ENCODE results near the gene SRSF11. TPM values are rescaled to one million over a fixed set of nuclear protein-coding genes. Genes with fewer than 3 reads are reported as not detected.
"Not testable (repeated sequence)": the region's sequence is repeated elsewhere in the genome, so short reads cannot be mapped to it uniquely, and the experiment has no call there.

The SRSF11 gene
- polyA plus RNA-seq (2011; rRNA removed) (208 and 229 TPM in 2 replicates), polyA minus RNA-seq (2011; rRNA and poly(A)+ RNA removed) (120 and 158 TPM in 2 replicates)

- Histone ChIP-seq H3K36me3 (ENCODE audit: control insufficient read depth, insufficient read depth, low read length) (peaks cover 3% of the 10 kb centered on the region; the same call in 1 of the 2 replicates), H3K27me3 (ENCODE audit: control insufficient read depth, insufficient read depth, low read length) (no peaks in the 10 kb centered on the region), H3K4me3 (ENCODE audit: low read depth, low read length) (peak within 1 kb of the TSS; percentile 54)
- POLR2A ChIA-PET = interaction anchor here (0.6 kb wide), 1 partner anchor 12 kb away, joined by 5 read pairs; no protein-coding TSS in a partner anchor
- CTCF ChIA-PET = interaction anchor here (0.6 to 1.3 kb wide), 3 partner anchors 10 to 93 kb away, joined by 3 to 5 read pairs (median 3); no protein-coding TSS in a partner anchor
- DNase-seq (ENCODE audit: low read depth) = peak; percentile 38
- 0 out of 2 replicates have a peak, but pooled peaks have one; percentile 8 for TF ChIP-seq CTCF (IDR thresholded peaks at IDR 0.05; ENCODE audit: insufficient read depth, low read depth, low read length)
Observed at GRCh38 chr1:70221238-70222121, at the start of gene SRSF11. Gene SRSF11 (plus strand): TSS chr1:70221380. CDS start chr1:70221637, 257 bp downstream.

GRCh38 chr1:70171512-70171911 lies 49.7 kb upstream of the SRSF11 start:
- ChIA-PET POLR2A (no interaction called here), CTCF (no interaction called here)
- DNase-seq (ENCODE audit: low read depth) = no peak
- no peak overlapping the region for H3K4me3 ChIP-seq (ENCODE audit: low read depth, low read length)
- no peaks in the 10 kb centered on the region for H3K27me3 ChIP-seq (ENCODE audit: control insufficient read depth, insufficient read depth, low read length)
- no peaks in the 10 kb centered on the region for H3K36me3 ChIP-seq (ENCODE audit: control insufficient read depth, insufficient read depth, low read length)
- no peak for TF ChIP-seq CTCF (IDR thresholded peaks at IDR 0.05; ENCODE audit: insufficient read depth, low read depth, low read length)

GRCh38 chr1:70185181-70185580 lies 36.0 kb upstream of the SRSF11 start:
- H3K4me3 ChIP-seq (ENCODE audit: low read depth, low read length); POLR2A ChIA-PET; H3K36me3 ChIP-seq (ENCODE audit: control insufficient read depth, insufficient read depth, low read length); H3K27me3 ChIP-seq (ENCODE audit: control insufficient read depth, insufficient read depth, low read length); CTCF ChIA-PET; DNase-seq (ENCODE audit: low read depth): not testable (repeated sequence)

- ChIA-PET CTCF (no interaction called here), POLR2A (no interaction called here)
- Histone ChIP-seq H3K36me3 (ENCODE audit: control insufficient read depth, insufficient read depth, low read length) (0 out of 2 replicates have a peak, but pooled peaks cover under 1% of the 10 kb centered on the region), H3K4me3 (ENCODE audit: low read depth, low read length) (no peak overlapping the region), H3K27me3 (ENCODE audit: control insufficient read depth, insufficient read depth, low read length) (no peaks in the 10 kb centered on the region)
- TF ChIP-seq CTCF (IDR thresholded peaks at IDR 0.05; ENCODE audit: insufficient read depth, low read depth, low read length) = no peak
- no peak for DNase-seq (ENCODE audit: low read depth)
Observed at GRCh38 chr1:70188522-70188921, 32.7 kb upstream of the SRSF11 start.

- no peak for TF ChIP-seq CTCF (IDR thresholded peaks at IDR 0.05; ENCODE audit: insufficient read depth, low read depth, low read length)
- CTCF ChIA-PET = interaction anchor here (0.6 kb wide), 1 partner anchor 159 kb away, joined by 4 read pairs; no protein-coding TSS in a partner anchor
- POLR2A ChIA-PET = no interaction called here
- Histone ChIP-seq H3K4me3 (ENCODE audit: low read depth, low read length) (no peak overlapping the region), H3K27me3 (ENCODE audit: control insufficient read depth, insufficient read depth, low read length) (no peaks in the 10 kb centered on the region), H3K36me3 (ENCODE audit: control insufficient read depth, insufficient read depth, low read length) (no peaks in the 10 kb centered on the region)
- DNase-seq (ENCODE audit: low read depth) = no peak
Observed at GRCh38 chr1:70190180-70190579, 31.0 kb upstream of the SRSF11 start.

- H3K4me3 ChIP-seq (ENCODE audit: low read depth, low read length); H3K36me3 ChIP-seq (ENCODE audit: control insufficient read depth, insufficient read depth, low read length); POLR2A ChIA-PET; CTCF ChIA-PET; DNase-seq (ENCODE audit: low read depth); H3K27me3 ChIP-seq (ENCODE audit: control insufficient read depth, insufficient read depth, low read length): not testable (repeated sequence)
Observed at GRCh38 chr1:70192446-70192845, 28.7 kb upstream of the SRSF11 start.
